ENCODE data around the gene INTS4.
A peak's percentile ranks its signal among the peaks of the same experiment; 100 is the strongest.
"Not testable (repeated sequence)": the region's sequence is repeated elsewhere in the genome, so short reads cannot be mapped to it uniquely, and the experiment has no call there.

The INTS4 gene

DNA sequence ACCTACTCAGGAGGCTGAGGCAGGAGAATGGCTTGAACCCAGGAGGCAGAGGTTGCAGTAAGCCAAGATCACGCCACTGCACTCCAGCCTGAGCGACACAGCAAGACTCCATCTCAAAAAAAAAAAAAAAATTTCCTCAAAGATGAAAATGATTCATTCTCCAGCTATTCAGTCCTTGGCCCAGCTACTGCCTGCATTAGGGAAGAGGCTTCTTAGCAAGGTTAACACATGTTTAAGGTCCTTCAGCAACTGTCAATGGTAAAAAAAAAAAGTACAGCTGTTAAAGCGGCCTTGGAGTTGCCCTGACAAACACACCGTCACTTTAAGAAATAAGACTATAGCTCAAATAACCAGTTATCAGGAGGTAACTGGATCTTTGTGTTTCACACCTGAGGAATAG is 116.2 kb downstream of the INTS4 start:
- DNase-seq (ENCODE audit: low spot score): peak; percentile 87

DNA sequence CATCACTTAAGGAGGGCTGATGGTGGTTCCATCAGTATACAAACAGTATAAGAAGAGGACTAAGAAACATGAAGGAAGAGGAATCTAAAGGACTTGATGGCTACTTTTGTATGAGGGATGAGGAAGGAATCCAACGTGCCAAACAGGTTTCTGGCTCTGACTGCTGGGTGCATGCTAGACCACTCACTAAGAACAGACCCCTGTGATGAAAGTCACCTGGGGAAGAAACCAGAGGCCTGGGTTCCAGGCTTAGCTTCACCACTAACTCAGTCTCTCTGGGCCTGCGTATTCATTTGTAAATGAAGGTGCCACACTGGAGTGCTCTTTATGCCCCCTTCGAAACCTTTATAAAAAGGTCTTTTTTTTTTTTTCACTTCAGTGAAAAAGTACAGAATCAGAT is 118.4 kb downstream of the INTS4 start:
- no peak for DNase-seq (ENCODE audit: low spot score)

DNA sequence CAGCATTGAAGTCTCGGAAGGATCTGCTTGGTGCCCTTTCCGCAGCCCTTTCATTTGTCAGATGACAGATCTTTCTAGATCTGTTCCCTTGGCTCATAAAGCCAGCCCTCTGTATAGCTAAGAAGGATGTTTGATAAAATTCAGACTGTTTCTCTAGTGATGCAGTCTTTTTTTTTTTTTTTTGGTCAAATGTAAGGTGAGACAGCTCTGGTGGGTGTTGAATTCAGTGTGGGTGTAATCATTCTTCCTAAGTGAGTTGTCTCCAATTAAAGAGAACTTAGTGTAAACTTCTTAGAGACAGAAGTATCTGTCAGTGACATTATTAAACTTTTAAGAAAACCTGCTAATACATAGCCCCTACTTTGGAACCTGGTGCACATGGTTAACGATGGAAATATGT is 120.3 kb downstream of the INTS4 start:
- no peak for DNase-seq (ENCODE audit: low spot score)

DNA sequence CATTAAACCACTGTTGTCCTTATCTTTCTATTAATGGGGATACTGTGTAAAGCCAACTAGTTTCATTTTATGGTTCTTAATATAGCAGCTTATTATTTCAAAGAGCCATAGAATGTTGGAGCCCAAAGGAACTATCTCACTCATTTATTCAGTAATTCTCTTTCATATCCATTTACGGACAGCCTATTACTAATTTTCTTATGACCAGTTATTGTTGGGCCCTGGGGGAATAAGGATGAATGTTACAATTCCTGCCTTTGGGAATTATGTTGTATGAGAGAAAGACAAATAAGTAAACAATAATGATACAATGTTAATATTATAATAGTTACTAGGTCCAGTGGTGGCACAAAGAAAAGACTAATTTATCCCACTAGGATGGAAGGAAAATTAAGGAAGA is 121.1 kb downstream of the INTS4 start:
- DNase-seq (ENCODE audit: low spot score): no peak

DNA sequence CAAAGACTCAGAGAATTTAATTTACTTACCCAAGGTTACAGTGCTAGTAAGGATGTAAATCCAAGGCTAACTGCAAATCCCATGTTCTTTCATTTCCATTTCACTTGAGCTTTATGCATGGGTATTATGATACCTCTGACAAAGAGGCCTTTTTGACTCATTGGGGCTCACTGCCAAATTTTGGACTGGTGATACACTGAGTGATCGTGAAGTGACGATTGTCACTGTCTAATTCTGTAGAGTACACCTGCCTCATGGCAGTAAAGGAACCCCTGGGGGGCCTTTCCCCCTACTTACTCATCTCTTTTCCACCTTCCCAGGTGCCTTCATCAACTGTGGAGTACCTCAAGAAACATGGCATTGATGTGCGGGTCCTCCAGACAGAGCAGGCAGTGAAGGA is 122.6 kb downstream of the INTS4 start:
- no peak for DNase-seq (ENCODE audit: low spot score)

DNA sequence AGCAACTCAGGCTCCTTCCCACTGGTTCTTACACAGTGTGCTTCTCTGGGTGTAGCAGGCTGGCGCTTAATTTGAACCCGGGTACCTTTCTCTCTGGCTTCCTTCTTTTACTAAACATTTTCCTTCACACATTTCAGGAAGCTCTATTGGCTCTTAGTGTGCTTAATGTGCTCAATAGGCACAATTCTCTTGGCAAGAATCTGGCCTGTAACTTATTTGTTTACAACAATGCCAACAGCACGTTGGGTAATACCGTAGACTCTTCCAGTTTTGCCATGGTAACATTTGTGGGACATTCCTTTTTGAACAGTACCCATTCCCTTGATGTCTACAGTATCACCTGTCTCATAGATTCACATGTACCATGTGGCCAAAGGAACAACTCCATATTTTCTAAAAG is 125.7 kb downstream of the INTS4 start:
- no peak for DNase-seq (ENCODE audit: low spot score)

DNA sequence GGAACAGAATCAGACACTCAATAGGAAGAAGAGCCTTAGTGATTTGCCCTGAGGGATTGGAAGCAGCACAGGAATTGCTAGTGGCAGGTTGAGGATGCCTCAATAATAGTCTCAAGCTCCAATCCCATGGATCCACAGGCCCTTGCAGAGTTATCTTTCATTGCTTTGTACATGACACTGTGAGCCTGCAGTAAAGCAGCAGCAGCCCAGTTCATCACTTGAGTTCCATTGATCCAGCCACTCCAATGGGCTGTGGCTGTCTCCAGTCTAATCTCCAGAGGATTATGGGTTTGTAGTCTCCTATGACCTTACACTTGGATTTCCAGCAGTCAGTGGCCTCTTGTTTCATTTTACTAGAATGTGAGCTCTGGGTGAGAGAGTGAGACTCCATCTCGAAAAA is 128.1 kb downstream of the INTS4 start:
- DNase-seq (ENCODE audit: low spot score): no peak

DNA sequence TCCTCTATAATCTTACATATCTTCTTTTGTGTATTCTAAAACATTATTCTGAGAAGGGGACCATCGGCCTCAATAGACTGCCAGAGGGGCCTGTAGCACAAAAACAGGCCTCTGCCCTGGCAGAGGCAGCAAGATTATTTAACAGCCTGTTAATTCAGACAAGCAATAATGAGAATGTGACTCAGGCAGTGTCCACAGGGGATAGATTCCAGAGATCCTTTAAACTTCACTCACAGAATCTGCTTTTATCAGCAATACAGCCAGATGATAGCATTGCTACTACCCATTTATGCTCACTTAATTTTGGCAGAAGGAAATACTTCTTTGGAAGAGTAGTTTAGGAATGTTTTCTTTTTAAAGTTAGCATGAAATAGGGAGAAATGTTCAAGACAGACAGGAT is 128.7 kb downstream of the INTS4 start:
- peak; percentile 11 for DNase-seq (ENCODE audit: low spot score)

DNA sequence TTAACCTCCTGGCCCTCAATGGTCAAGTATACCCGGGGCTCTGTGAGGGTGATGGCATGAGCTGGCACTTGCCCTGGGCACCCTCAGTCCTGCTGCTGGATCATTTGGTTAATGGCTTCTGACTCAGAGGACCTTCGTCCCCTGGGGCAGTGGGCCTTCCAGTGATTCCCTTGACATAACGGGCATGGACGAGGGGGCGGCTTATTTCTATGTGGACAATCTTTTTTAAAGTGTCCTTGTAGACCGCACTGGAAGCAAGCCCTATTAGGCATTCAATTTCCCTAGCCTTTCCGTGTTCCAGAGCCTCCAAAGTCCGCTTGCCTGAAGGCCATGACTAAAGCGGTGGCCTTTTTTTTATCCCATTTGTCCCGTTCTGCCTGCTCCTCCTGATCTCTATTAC is 133.0 kb downstream of the INTS4 start:
- not testable (repeated sequence) for DNase-seq (ENCODE audit: low spot score)

DNA sequence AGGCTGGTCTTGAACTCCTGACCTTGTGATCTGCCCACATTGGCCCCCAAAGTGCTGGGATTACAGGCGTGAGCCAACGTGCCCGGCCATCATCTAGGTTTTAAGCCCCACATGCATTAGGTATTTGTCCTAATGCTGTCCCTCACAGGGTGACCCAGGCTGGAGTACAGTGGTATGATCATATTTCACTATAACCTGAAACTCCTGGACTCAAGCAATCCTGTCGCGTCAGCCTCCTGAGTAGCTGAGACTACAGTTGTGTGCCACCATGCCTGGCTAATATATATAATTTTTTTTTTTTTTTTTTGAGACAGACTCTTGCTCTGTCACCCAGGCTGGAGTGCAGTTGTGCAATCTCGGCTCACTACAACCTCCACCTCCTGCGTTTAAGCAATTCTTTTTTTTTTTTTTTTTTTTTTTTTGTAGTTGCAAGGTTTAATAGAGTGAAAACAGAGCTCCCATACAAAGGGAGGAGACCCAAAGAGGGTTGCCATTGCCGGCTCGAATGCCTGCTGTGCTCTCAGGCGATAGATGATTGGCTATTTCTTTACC is 136.5 kb downstream of the INTS4 start:
- DNase-seq (ENCODE audit: low spot score): not testable (repeated sequence)

DNA sequence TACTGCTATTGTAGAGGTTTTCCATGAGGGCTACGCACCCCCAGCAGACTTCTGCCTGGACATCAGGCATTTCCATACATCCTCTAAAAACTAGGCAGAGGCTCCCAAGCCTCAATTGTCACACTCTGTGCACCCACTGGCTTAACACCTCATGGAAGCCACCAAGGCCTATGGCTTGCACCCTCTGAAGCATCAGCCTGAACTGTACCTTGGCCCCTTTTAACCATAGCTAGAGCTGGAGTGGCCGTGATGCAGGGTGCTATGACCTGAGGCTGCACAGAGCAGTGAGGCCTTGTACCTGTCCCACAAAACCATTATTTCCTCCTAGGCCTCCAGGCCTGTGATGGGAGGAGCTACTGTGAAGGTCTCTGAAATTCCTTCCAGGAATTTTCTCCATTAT is 139.6 kb downstream of the INTS4 start:
- DNase-seq (ENCODE audit: low spot score): no peak

DNA sequence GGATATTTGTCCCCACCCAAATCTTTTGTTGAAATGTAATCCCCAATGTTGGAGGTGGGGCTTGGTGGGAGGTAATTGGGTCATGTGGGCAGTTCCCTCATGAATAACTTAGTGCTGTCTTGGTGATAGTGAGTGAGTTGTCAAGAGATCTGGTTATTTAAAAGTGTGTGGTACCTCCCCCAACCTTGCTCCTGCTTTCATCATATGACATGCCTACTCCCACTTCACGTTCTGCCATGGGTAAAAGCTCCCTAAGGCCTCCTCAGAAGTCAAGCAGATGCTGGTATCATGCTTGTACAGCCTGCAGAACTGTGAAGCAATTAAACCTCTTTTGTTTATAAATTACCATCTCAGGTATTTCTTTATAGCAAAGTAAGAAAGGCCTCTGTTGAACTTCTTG is 143.0 kb downstream of the INTS4 start:
- DNase-seq (ENCODE audit: low spot score): no peak

DNA sequence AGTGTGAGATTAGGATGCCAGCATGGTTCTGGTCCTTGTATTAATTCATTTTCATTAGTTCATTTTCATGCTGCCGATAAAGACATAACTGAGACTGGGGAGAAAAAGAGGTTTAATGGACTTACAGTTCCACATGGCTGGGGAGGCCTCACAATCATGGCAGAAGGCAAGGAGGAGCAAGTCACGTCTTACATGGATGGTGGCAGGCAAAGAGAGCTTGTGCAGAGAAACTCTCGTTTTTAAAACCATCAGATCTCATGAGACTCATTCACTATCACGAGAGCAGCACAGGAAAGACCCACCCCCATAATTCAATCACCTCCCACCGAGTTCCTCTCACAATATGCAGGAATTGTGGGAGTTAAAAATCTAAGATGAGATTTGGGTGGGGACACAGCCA is 150.8 kb downstream of the INTS4 start:
- DNase-seq (ENCODE audit: low spot score): not testable (repeated sequence)

DNA sequence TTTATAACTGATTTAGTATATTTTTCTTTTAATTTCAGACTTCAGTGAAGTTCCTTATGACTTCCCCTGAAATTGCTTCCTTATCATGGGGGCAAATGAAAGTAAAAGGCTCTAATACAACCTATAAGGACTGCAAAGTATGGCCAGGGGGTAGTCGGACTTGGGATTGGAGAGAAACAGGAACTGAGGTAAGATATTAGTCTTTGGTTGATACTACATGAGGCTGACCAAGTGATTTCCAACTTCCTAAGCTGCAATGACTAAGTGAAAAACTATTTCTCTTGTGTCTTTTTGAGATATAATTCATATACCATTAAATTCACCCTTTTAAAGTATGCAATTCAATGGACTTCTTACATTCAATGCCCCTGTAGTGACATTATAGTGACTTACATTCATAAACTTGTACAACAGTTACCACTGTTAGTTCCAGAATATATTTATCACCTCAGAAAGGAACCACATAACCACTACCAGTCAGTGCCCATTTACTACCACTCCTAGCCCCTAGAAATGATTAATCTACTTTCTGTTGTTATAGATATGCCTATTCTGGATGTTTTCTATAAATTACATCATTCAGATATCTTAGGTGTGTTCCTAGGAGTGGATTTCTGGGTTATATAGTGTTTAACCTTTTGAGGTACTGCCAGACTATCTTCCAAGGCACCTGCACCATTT is 151.9 kb downstream of the INTS4 start:
- no peak for DNase-seq (ENCODE audit: low spot score)

DNA sequence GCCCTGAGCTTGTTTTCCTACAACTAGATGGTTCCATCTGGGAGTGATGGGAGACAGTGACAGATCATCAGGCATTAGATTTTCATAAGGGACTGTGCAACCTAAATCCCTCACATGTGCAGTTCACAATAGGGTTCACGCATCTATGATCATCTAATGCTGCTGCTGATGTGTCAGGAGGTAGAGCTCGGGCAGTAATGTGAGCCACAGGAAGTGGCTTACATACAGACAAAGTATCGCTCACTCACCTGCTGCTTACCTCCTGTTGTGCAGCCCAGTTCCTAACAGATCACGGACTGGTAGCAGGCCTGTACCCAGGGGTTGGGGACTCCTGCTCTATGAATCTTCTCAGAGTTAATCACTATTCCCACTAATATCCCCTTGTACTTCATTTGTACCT is 161.2 kb downstream of the INTS4 start:
- no peak for DNase-seq (ENCODE audit: low spot score)

DNA sequence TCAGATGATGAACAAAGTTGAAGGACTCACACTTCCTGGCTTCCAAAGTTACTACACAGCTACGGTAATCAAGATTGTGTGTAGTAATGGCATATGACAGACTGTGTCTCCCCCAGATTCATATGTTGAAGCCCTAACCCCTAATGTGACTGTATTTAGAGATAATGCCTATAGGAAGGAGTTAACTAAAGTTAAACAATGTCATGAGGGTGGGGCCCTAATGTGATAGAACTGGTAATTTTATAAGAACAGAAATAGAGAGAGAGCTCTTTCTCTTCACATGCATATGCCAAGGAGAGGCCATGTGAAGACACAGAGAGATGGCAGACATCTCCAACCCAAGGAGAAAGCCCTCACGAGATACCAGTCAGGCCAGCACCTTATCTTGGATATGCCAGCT is 165.5 kb downstream of the INTS4 start:
- DNase-seq (ENCODE audit: low spot score): no peak

All from AG08395 (cell line).